Mesenchymal stem cell (in vitro differentiated cells and primary cell): Measurements from ENCODE around the gene LSM11.

ENCODE experiments used
- DNase-seq: peaks from one replicate; pipeline ENCODE4 v3.0.0-alpha.2; 2013
- H2AFZ ChIP-seq: one replicate; pipeline ENCODE4 v1.6.1; 2013; ENCODE audit warnings: low read depth, mild to moderate bottlenecking, control low read depth, inconsistent platforms, low read length, moderate library complexity
- H2AK5ac ChIP-seq: 2 replicates; pipeline ENCODE4 v1.6.1; 2013; ENCODE audit warnings: low read length, moderate library complexity, mild to moderate bottlenecking, inconsistent platforms; ENCODE audit not compliant: severe bottlenecking
- H2BK120ac ChIP-seq: one replicate; pipeline ENCODE4 v1.6.1; 2013; ENCODE audit warnings: low read depth, mild to moderate bottlenecking, inconsistent platforms, low read length, moderate library complexity
- H2BK12ac ChIP-seq, 2 experiments: one replicate each; pipeline ENCODE4 v1.6.1; 2013; ENCODE audit warnings: inconsistent platforms in 2 of 2, low read length in 2 of 2, mild to moderate bottlenecking in 2 of 2, moderate library complexity in 2 of 2, control low read depth in 1 of 2
- H2BK15ac ChIP-seq: one replicate; pipeline ENCODE4 v1.6.1; 2013; ENCODE audit warnings: mild to moderate bottlenecking, low read depth, inconsistent platforms; ENCODE audit not compliant: poor library complexity, severe bottlenecking
- H2BK5ac ChIP-seq: 2 replicates; pipeline ENCODE4 v1.6.1; 2013; ENCODE audit warnings: low read depth, mild to moderate bottlenecking, low read length, control low read depth, inconsistent platforms; ENCODE audit not compliant: poor library complexity, severe bottlenecking
- H3K14ac ChIP-seq, 2 experiments: one replicate each; pipeline ENCODE4 v1.6.1; 2013; ENCODE audit warnings: inconsistent platforms in 2 of 2, low read length in 2 of 2, control low read depth in 1 of 2, mild to moderate bottlenecking in 1 of 2, moderate library complexity in 1 of 2
- H3K18ac ChIP-seq, 2 experiments: one replicate each; pipeline ENCODE4 v1.6.1; 2013; ENCODE audit warnings: inconsistent platforms in 2 of 2, low read length in 2 of 2, control low read depth in 1 of 2, low read depth in 1 of 2, mild to moderate bottlenecking in 1 of 2
- H3K23ac ChIP-seq, 2 experiments: one replicate each; pipeline ENCODE4 v1.6.1; 2013; ENCODE audit warnings: inconsistent platforms in 2 of 2, low read length in 2 of 2, mild to moderate bottlenecking in 2 of 2, moderate library complexity in 2 of 2, control low read depth in 1 of 2
- H3K27ac ChIP-seq: 2 replicates; pipeline ENCODE4 v1.5.1; 2013; ENCODE audit warnings: mild to moderate bottlenecking, moderate library complexity, low read length, control low read depth, inconsistent platforms; ENCODE audit not compliant: poor library complexity, severe bottlenecking
- H3K27me3 ChIP-seq, 2 experiments: 2 replicates each; pipeline versions ENCODE4 v1.6.1 to v1.7.0; 2013; ENCODE audit warnings: low read length in 2 of 2, mild to moderate bottlenecking in 2 of 2, moderate library complexity in 2 of 2, control low read depth in 1 of 2, inconsistent platforms in 1 of 2; ENCODE audit not compliant: control insufficient read depth in 1 of 2, insufficient read depth in 1 of 2
- H3K36me3 ChIP-seq, 2 experiments: 2 replicates each; pipeline versions ENCODE4 v1.6.1 to v1.7.0; 2013; ENCODE audit warnings: low read length in 2 of 2, control low read depth in 1 of 2, inconsistent platforms in 1 of 2, low read depth in 1 of 2, mild to moderate bottlenecking in 1 of 2; ENCODE audit not compliant: insufficient read depth in 2 of 2, control insufficient read depth in 1 of 2
- H3K4ac ChIP-seq, 2 experiments: one replicate each; pipeline ENCODE4 v1.6.1; 2013; ENCODE audit warnings: inconsistent platforms in 2 of 2, low read length in 2 of 2, mild to moderate bottlenecking in 2 of 2, moderate library complexity in 2 of 2, control low read depth in 1 of 2, low read depth in 1 of 2
- H3K4me1 ChIP-seq: 2 replicates; pipeline ENCODE4 v1.6.1; 2013; ENCODE audit warnings: low read depth, low read length, control low read depth; ENCODE audit not compliant: control insufficient read depth, insufficient read depth
- H3K4me2 ChIP-seq: 2 replicates; pipeline ENCODE4 v1.6.1; 2013; ENCODE audit warnings: low read length, mild to moderate bottlenecking, inconsistent platforms; ENCODE audit not compliant: poor library complexity, severe bottlenecking
- H3K4me3 ChIP-seq, 2 experiments: 2 replicates each; pipeline versions ENCODE4 v1.5.1 to v1.7.0; 2013; ENCODE audit warnings: low read length in 2 of 2, mild to moderate bottlenecking in 2 of 2, control low read depth in 1 of 2, low read depth in 1 of 2; ENCODE audit not compliant: insufficient read depth in 1 of 2
- H3K79me1 ChIP-seq: replicated peaks from 2 replicates; pipeline ENCODE4 v1.6.1; 2013; ENCODE audit warnings: mild to moderate bottlenecking, control low read depth, low read length, inconsistent platforms; ENCODE audit not compliant: poor library complexity, severe bottlenecking
- H3K9ac ChIP-seq: 2 replicates; pipeline ENCODE4 v1.7.0; 2013; ENCODE audit warnings: mild to moderate bottlenecking, low read length, moderate library complexity
- H3K9me3 ChIP-seq: 2 replicates; pipeline ENCODE4 v1.7.0; 2013; ENCODE audit warnings: mild to moderate bottlenecking, low read length; ENCODE audit not compliant: control insufficient read depth
- H4K8ac ChIP-seq: one replicate; pipeline ENCODE4 v1.6.1; 2013; ENCODE audit warnings: inconsistent platforms, mild to moderate bottlenecking, low read length, moderate library complexity
- H4K91ac ChIP-seq: one replicate; pipeline ENCODE4 v1.6.1; 2013; ENCODE audit warnings: mild to moderate bottlenecking, low read length, inconsistent platforms
- WGBS: methylation state at CpG from one replicate; pipeline ENCODE4 v1.1.7; 2013; ENCODE audit warnings: mixed read lengths; 5-methylcytosine and 5-hydroxymethylcytosine counted together

LSM11 gene

GRCh38 chr5:157761690-157762621, 18.4 kb downstream of the LSM11 start:
- Histone ChIP-seq H3K27ac (no peak overlapping the region), H3K9me3 (no peaks in the 10 kb centered on the region), H3K36me3 (peaks cover 3 to 14% of the 10 kb centered on the region in 2 experiments), H3K79me1 (no peaks in the 10 kb centered on the region), H2BK5ac (no peak overlapping the region), H3K4ac (no peak overlapping the region), H4K91ac (no peak overlapping the region), H3K4me1 (peaks cover 3% of the 10 kb centered on the region), H3K9ac (peak overlapping the region; percentile 19), H2BK12ac (no peak overlapping the region), H3K4me2 (no peak overlapping the region), H3K4me3 (no peak overlapping the region), H2AFZ (no peak overlapping the region), H2BK120ac (no peak overlapping the region), H3K27me3 (no peaks in the 10 kb centered on the region), H2AK5ac (no peak overlapping the region), H3K18ac (no peak overlapping the region), H4K8ac (no peak overlapping the region), H2BK15ac (no peak overlapping the region), H3K23ac (no peak overlapping the region), H3K14ac (no peak overlapping the region)
- DNase-seq, result peak; percentile 76
- 70% methylated on average over 9 of the region's 10 CpGs for WGBS

GRCh38 chr5:157764531-157764930, 21.0 kb downstream of the LSM11 start:
- Histone ChIP-seq H4K8ac (no peak overlapping the region), H3K79me1 (no peaks in the 10 kb centered on the region), H3K14ac (no peak overlapping the region), H3K4me2 (no peak overlapping the region), H3K9me3 (no peaks in the 10 kb centered on the region), H2BK5ac (no peak overlapping the region), H2AFZ (no peak overlapping the region), H3K27ac (no peak overlapping the region), H3K9ac (no peak overlapping the region), H3K27me3 (no peaks in the 10 kb centered on the region), H2AK5ac (no peak overlapping the region), H2BK12ac (no peak overlapping the region), H3K4me3 (no peak overlapping the region), H3K4ac (no peak overlapping the region), H3K4me1 (peaks cover 6% of the 10 kb centered on the region), H3K18ac (no peak overlapping the region), H3K23ac (no peak overlapping the region), H4K91ac (no peak overlapping the region), H2BK15ac (no peak overlapping the region), H2BK120ac (no peak overlapping the region), H3K36me3 (peaks cover 3 to 6% of the 10 kb centered on the region in 2 experiments)
- DNase-seq, result no peak
- 96% methylated on average over 6 of the region's 6 CpGs for WGBS

GRCh38 chr5:157766442-157766841, 22.9 kb downstream of the LSM11 start:
- no peak overlapping the region for H2BK120ac ChIP-seq
- H3K4me3 ChIP-seq, result no peak overlapping the region
- no peak overlapping the region for H3K27ac ChIP-seq
- WGBS, result 93% methylated on average over 7 of the region's 7 CpGs
- H4K91ac ChIP-seq, result no peak overlapping the region
- H2BK15ac ChIP-seq, result no peak overlapping the region
- no peak for DNase-seq
- no peak overlapping the region for H3K23ac ChIP-seq
- H2BK12ac ChIP-seq, result no peak overlapping the region
- no peak overlapping the region for H4K8ac ChIP-seq
- H3K9ac ChIP-seq, result no peak overlapping the region
- H3K4me1 ChIP-seq, result peaks cover 6% of the 10 kb centered on the region
- H3K79me1 ChIP-seq, result no peaks in the 10 kb centered on the region
- no peaks in the 10 kb centered on the region for H3K36me3 ChIP-seq
- H3K27me3 ChIP-seq, result no peaks in the 10 kb centered on the region
- no peak overlapping the region for H3K4ac ChIP-seq
- no peak overlapping the region for H3K4me2 ChIP-seq
- H3K14ac ChIP-seq, result no peak overlapping the region
- no peak overlapping the region for H2AK5ac ChIP-seq
- no peaks in the 10 kb centered on the region for H3K9me3 ChIP-seq
- H2BK5ac ChIP-seq, result no peak overlapping the region
- no peak overlapping the region for H2AFZ ChIP-seq
- no peak overlapping the region for H3K18ac ChIP-seq

GRCh38 chr5:157766902-157767301, 23.4 kb downstream of the LSM11 start:
- no peak for DNase-seq
- Histone ChIP-seq H2BK5ac (no peak overlapping the region), H3K18ac (no peak overlapping the region), H2AK5ac (no peak overlapping the region), H2BK12ac (no peak overlapping the region), H2AFZ (no peak overlapping the region), H4K8ac (no peak overlapping the region), H3K4me3 (no peak overlapping the region), H3K9me3 (no peaks in the 10 kb centered on the region), H2BK15ac (no peak overlapping the region), H3K14ac (no peak overlapping the region), H3K23ac (no peak overlapping the region), H2BK120ac (no peak overlapping the region), H3K4ac (no peak overlapping the region), H3K79me1 (no peaks in the 10 kb centered on the region), H4K91ac (no peak overlapping the region), H3K27me3 (no peaks in the 10 kb centered on the region), H3K36me3 (no peaks in the 10 kb centered on the region), H3K4me1 (peaks cover 6% of the 10 kb centered on the region), H3K27ac (no peak overlapping the region), H3K4me2 (no peak overlapping the region), H3K9ac (no peak overlapping the region)
- WGBS, result 88% methylated on average over 1 of the region's 1 CpG
